GM15510 (cell line): ENCODE data around the gene MTMR3.

Source experiments
- POLR2A ChIP-seq: IDR thresholded peaks from 3 replicates; pipeline ENCODE4 v1.6.1; 2011; ENCODE audit warnings: borderline replicate concordance; ENCODE audit not compliant: insufficient read length; ENCODE audit errors: extremely low read depth

Gene MTMR3

DNA sequence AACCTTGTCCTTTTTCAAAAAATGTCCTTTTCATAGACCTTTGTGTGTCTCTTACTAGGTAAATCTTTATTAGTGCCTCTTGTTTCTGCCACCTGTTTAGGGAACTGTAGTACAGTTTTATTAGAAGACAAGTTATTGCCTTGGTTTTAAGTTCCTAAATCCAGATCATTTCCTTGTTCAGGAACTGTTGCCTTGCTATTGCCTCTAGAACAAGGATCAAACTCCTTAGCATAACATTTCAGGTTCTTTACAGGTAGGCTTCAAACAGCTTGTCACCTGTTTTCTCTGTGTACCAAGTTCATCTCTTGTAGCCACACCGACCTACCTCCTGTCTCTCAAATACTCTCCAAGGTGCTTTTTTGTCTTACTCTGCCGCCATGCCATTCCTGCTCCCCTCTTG lies 75.2 kb downstream of the MTMR3 start:
- no peak for TF ChIP-seq POLR2A

DNA sequence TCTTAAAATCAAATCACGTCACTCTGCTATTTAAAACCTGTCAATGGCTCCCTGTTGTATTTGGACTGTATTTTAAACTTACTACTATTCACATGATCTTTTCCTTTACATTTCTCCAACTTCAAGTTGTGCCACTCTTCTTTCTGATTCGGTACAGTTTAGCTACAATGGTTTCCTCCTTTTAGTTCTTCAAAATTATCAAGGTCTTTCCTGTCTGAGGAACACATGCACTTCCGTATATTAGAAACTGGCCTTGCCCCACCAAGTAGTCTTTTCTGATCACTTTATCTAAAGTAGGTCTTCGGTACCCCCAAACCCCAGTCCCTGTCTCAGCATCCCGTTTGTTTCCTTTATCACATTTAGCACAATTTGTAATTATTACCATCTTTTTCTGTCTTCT lies 81.8 kb downstream of the MTMR3 start:
- no peak for TF ChIP-seq POLR2A

DNA sequence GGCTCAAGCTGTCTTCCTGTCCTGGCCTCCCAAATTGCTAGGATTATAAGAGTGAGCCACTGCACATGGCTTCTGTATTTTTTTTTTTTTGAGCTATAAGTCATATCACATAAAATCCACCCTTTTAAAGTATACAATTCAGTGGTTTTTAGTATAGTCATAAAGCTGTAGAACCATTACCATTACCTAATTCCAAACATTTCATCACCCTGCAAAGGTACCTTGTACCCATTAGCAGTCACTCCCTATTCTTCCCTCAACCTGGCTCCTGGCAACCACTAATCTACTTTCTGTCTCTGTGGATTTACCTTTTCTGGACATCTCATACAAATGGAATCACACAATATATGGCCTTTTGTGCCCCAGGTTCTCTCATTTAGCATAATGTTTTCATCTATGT lies 84.5 kb downstream of the MTMR3 start:
- TF ChIP-seq POLR2A = no peak

DNA sequence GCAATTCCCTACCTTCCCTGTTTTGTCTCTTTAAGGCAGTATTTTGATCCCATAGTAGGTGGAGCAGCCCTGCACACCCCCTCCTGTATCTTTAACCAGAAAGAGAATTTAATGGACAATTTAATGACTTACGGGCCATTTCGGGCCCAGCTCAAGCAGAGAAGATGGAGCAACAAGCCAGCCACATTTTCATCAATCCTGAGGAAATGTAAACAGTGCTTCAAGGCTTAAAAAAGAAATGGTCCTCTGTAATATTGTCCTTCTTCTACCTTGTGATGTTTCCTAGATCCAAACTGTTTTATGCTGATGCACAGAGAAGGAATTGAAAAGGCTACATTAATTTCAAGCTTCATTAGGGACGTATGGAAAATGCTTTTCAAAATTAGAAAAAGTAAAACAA lies 88.6 kb downstream of the MTMR3 start:
- no peak for TF ChIP-seq POLR2A

DNA sequence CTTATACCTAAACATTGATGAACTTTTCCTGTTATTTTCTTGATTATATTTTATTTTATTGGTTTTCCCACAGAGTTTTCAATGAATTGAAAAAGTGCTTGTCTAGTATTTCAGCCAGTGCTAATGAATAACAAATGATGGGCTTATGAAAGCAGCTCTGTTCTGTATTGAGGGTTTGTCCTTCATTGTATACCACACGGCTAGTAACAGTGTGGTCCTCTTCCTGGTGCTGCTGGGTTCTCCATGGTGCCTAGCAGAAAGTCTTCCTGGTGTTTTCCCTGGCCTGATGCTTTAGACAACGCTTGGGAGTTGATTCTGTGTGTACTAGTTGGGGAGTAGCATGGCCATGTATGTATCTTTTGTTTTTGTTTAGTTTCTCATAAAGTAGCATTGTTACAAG lies 89.1 kb downstream of the MTMR3 start:
- TF ChIP-seq POLR2A = no peak

DNA sequence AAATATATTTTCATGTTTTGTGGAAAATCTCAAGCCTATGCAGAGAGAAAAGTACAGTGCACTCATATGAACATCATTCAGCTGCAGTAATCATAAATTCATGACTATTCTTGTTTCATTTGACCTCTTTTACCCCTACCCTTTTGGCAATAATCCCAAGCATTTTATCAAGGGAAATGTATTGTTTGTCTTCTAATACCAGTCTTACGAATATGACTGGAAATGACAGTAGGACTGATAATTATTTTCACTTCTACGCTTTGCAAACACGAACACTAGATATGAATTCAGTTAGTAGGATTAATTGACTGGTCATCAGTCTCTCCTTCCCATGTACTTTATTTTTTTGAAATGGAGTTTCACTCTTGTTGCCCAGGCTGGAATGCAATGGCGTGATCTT lies 90.3 kb downstream of the MTMR3 start:
- no peak for TF ChIP-seq POLR2A

DNA sequence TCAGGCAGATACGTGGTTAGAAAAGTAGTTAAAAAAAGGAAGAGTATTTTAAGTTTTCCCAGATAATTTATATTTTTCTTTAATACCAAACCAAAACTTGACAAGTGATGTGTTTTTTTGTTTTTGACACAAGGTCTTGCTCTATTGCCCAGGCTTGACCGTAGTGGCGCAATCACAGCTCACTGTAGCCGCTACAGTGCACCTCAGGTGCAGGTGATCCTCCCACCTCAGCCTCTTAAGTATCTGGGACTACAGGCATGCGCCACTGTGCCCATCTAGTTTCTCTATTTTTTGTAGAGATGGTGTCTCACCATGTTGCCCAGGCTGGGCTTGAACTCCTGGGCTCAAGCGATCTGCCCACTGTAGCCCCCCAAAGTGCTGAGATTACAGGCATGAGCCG lies 92.5 kb downstream of the MTMR3 start:
- TF ChIP-seq POLR2A = no peak

DNA sequence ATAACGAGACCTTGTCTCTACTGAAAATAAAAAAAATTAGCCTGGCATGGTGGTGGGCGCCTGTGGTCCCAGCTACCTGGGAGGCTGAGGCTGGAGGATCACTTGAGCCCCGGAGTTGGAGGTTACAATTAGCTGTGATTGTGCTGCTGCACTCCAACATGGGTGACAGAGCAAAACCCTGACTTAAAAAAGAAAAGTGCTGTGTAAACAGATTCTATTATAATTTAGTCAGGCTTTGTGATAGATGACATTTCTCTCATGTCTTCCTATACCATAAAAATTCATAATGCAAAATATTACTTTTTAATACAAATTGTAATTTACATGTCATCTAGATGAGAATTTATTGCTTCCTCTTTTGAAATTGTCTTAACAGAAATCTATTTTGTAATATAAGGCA lies 94.1 kb downstream of the MTMR3 start:
- TF ChIP-seq POLR2A = no peak

DNA sequence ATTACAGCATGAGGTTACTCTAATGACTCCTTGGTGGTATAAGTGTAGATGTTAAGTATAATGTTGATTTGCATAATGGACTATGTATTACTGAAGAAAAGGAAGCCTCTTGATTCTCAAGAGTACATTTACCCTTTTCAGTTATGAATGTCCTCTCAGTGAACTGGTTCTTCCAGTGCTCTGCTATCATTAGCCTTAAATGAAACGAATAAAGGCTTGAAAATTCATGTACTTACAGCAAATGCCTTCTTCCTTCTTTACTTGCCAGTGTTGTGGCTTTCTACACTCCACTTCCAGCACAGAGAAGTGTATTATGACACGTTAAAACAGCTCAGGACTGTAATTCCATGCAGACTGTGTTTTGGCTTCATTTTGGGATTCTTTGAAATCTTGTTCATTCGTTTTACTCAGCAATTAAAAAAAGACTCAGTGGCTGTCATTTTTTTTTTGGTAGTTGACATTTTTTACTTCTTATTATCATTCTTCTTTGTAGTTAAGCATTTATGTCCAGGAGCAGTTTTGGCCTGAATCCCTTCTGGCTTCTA lies 96.9 kb downstream of the MTMR3 start:
- no peak for TF ChIP-seq POLR2A

DNA sequence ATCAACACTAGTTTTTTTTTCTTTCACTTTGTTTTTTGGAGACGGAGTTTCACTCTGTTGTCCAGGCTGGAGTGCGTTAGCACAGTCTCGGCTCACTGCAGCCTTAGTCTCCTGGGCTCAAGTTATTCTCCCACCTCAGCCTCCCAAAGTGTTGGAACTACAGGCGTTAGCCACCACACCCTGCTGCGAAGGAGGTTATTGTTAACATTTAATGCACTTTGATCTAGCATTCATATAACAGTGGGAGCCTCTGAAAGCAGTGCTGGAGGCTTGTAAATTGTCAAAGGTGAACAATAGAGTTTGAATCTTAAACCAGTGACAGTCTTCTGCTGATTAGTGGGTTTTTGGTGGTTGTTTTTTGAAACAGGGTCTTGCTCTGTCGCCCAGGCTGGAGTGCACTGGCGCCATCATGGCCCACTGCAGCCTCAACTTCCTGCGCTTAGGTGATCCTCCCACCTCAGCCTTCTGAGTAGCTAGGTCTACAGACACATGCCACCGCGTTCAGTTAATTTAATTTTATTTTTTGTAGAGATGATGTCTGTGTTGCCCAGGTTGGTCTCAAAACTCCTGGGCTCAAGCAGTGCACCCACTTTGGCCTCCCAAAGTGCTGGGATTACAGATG lies 100.4 kb downstream of the MTMR3 start:
- TF ChIP-seq POLR2A = no peak

DNA sequence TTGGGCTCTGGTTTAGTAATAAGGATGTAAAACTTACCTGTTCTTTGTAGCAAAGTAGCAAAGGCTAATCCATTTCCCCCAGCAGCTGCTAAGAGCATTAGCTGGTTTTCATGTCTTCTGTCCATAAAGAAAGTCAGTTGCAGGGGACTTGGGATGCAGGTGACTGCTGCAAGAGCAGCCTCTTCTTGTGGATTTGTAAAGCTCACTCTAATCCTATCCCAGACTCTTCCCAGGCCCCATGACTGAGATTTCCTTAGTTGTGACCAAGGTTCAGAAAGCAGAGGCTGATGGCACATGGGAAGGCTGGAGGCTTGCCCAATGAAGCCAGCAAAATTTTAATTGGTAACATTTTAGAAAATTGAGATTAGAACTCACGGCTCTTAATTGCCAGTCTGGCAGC lies 102.9 kb downstream of the MTMR3 start:
- no peak for TF ChIP-seq POLR2A

DNA sequence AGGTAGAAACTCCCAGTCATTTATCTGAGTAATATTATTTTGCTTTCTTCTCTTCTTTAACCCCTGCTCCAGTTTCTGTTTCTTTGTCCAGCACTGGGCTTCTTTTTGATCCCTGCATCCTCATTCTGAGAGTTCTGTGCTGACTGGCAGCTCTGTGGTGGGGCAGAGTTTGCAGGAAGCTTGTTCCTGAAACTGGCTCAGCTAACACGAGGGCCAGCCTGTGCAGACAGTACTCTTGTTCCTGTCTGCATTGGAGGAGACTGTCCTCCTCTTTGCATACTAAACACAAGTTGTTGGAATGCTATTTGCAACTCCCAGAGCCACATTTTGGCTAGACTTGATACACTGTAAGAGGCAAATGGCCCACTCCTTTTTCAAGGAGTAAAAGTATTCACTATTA lies 104.2 kb downstream of the MTMR3 start:
- no peak for TF ChIP-seq POLR2A

DNA sequence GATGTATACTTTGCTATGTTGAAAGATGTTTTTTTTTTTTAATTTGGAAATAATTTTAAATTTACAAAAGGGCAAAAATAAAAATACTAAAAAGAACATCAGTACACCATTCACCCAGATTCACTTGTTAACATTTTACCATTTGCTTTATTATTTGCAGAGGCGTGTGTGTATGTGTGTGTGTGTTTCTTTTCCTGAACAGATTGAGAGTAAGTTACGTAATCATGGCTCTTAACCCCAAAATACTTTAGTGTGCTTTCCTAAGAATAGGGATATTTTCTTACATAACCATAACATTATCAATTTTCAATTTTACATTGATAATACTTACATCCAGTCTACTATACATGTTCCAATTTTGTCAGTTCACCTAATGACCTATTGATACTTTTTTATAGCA lies 105.7 kb downstream of the MTMR3 start:
- TF ChIP-seq POLR2A = no peak

DNA sequence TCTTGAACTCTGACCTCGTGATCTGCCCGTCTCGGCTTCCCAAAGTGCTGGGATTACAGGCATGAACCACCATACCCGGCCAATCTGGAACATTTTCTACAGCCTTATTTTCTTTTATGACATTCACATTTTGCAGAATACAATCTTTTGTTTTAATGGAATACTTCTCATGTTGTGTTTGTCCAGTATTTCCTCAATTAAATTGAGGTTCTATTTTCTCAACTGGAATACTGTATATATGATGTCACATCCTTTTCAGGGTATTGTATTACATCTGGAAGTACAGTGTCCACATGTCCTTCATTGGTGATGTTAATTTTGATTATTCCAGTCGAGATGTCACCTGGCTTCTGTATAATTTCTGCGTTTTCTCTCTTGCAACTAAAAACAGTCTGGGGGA lies 106.5 kb downstream of the MTMR3 start:
- TF ChIP-seq POLR2A = no peak

DNA sequence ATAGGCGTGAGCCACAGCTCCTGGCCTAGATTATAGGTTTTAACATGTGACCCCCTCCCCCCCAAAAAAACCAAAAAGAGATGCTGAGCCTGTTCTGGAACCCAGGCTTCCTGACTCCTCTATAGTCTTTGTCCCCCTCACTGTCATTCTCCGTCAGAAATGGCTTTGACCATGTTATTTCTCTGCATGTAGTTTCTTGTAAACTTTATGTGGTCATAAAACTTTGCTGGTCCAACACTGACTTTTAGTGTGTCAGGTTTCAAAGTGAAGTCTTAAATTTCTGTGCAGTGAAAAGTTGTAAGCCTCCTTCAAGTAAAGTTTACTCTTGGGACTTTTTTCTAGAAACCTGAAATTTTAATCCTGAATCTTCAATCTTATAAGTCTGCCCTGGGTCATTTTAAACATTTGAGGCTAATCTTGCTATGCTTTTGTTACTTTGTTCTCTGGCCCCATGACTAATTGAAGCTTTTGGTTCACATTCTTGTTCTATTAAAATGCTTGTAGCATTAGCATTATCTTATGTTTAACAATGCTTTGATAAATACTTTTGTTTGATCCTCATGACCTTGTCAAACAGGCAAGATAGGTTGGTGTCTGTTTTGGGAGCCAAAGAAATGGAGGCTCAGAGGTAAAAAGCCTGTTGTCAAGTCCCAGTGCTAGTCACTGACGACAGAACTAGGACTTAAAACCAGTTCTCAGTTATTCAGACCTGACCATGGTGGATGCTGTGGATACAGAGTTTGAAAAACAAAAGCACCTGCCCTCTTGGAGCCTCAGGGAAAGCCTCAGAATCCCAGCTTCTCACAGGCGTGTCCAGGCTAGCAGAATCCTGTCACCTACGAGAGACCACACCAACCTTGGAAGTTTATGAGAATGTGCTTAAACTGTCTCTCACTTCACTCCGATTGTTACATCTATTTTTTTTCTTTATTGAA lies 109.6 kb downstream of the MTMR3 start:
- TF ChIP-seq POLR2A = no peak

DNA sequence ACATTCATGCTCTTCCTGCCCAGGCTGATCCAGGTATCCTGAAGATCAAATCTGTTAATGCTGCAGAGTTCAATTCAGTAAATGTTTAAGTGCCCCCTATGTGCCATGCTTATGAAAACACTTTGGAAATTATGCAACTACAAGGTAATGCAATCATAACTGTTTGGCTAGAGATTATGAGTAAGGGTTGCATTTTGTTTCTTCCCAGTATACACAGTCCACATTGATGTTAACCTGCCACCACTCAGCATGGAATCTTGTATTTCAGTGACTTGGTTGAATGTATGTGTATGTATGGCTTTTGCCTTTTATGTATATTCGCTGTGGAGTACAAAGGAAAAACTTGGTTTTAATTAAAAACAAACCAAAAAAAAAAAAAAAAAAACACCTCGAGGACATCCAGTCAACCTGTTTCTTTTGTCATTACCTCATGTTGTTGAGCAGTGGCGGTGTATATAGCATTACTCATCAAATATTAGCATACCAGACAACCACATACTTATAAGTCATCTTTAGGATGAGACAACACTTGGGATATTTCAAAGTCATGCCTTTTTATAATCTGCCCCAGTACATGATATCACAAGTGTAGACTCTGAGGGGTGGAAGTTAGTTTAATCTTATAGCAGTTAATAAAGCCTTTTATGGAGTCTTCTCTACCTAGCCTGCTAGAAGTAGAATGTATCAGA lies 111.2 kb downstream of the MTMR3 start:
- TF ChIP-seq POLR2A = no peak

DNA sequence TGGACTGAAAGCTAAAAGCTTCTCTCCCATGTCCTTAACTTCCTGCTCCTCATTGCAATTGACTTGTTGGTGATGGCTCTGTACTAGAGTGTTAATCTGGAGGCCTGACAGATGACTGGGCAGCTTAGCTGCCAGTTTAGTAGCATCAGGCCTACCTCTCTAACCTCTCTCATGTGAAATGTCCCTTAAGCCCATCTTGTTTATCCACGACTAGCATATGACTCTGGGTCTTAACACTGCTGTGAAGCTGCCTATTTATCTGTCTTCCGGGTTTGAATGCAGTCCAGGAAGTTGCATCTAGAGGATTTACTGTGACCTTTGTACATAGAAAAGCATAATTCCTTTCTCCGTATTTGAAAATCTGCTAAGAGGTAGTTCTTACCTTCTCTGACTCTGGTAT lies 112.0 kb downstream of the MTMR3 start:
- no peak for TF ChIP-seq POLR2A
